Mucosa of descending colon (tissue), 3 donors: ENCODE measurements around the gene SYNPO2L. TPM values are rescaled to one million over a fixed set of nuclear protein-coding genes. Genes with fewer than 3 reads are reported as not detected.

Source experiments
- ATAC-seq: fragments of 200-7000 bp; cut with Tn5 transposase; one replicate; pipeline ENCODE4 v1.9.1; 2020; ENCODE audit warnings: mild to moderate bottlenecking, moderate library complexity
- DNase-seq, 3 donors: peaks; one replicate each; pipeline ENCODE4 v3.0.0-alpha.2; 2020
- H3K36me3 ChIP-seq: fragments of 200-600 bp; one replicate; pipeline ENCODE4 v1.8.0; 2021; ENCODE audit warnings: low read depth, mild to moderate bottlenecking
- H3K4me1 ChIP-seq: fragments of 200-600 bp; one replicate; pipeline ENCODE4 v1.8.0; 2021; ENCODE audit warnings: low read depth, mild to moderate bottlenecking
- H3K4me3 ChIP-seq: fragments of 200-600 bp; one replicate; pipeline ENCODE4 v1.8.0; 2021; ENCODE audit warnings: mild to moderate bottlenecking
- H3K9me3 ChIP-seq: fragments of 200-600 bp; one replicate; pipeline ENCODE4 v1.8.0; 2021; ENCODE audit warnings: mild to moderate bottlenecking
- intact Hi-C, 2 donors: fragments of 100-400 bp; cut with DNase I in 1 of 2; cut with micrococcal nuclease in 1 of 2; formaldehyde crosslinking; loops; one replicate each; pipeline versions ENCODE4 v1.11.0 to v1.11.1; 2022; cut with DNase I, micrococcal nuclease
- total RNA-seq, 3 donors: library from RNA; stranded (reverse); fragmentation: NEBNext Ultra II Directional in 2 of 3; extraction: Animal tissue kit (Norgen Biotek cat#: 25700) in 2 of 3; gene quantifications; one replicate each; pipeline versions ENCODE4 v1.2.1 to v1.2.4, GENCODE V29; 2021 to 2023
- TF ChIP-seq, protein P1 (sequence below): fragments of 200-600 bp; IDR thresholded peaks from one replicate; pipeline ENCODE4 v1.8.0; 2022; ENCODE audit warnings: antibody characterized with exemption, mild to moderate bottlenecking
- donor health status: DM: no; HTN: no; CAD: no; lungs with moderate emphysema.
- donor health status: DM: no; HTN: no; CAD: no.
- donor health status: DM: no; HTN: yes; CAD: no.

SYNPO2L gene
- total RNA-seq, 3 donors from 2014 or later = 0.05 TPM; not detected in 2

- TF ChIP-seq, protein P1, sequence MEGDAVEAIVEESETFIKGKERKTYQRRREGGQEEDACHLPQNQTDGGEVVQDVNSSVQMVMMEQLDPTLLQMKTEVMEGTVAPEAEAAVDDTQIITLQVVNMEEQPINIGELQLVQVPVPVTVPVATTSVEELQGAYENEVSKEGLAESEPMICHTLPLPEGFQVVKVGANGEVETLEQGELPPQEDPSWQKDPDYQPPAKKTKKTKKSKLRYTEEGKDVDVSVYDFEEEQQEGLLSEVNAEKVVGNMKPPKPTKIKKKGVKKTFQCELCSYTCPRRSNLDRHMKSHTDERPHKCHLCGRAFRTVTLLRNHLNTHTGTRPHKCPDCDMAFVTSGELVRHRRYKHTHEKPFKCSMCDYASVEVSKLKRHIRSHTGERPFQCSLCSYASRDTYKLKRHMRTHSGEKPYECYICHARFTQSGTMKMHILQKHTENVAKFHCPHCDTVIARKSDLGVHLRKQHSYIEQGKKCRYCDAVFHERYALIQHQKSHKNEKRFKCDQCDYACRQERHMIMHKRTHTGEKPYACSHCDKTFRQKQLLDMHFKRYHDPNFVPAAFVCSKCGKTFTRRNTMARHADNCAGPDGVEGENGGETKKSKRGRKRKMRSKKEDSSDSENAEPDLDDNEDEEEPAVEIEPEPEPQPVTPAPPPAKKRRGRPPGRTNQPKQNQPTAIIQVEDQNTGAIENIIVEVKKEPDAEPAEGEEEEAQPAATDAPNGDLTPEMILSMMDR = no peak
- ATAC-seq (no peak), DNase-seq (no peak)
- Histone ChIP-seq H3K9me3 (no peaks in the 10 kb centered on the region), H3K4me1 (peaks cover 7% of the 10 kb centered on the region), H3K4me3 (no peak overlapping the region), H3K36me3 (no peaks in the 10 kb centered on the region)
- intact Hi-C loops = loop anchor here (5.0 kb wide), 2 partner anchors 111 to 116 kb away; no protein-coding TSS in a partner anchor
Observed at GRCh38 chr10:73643362-73643761, 12.5 kb downstream of the SYNPO2L start.

DNA sequence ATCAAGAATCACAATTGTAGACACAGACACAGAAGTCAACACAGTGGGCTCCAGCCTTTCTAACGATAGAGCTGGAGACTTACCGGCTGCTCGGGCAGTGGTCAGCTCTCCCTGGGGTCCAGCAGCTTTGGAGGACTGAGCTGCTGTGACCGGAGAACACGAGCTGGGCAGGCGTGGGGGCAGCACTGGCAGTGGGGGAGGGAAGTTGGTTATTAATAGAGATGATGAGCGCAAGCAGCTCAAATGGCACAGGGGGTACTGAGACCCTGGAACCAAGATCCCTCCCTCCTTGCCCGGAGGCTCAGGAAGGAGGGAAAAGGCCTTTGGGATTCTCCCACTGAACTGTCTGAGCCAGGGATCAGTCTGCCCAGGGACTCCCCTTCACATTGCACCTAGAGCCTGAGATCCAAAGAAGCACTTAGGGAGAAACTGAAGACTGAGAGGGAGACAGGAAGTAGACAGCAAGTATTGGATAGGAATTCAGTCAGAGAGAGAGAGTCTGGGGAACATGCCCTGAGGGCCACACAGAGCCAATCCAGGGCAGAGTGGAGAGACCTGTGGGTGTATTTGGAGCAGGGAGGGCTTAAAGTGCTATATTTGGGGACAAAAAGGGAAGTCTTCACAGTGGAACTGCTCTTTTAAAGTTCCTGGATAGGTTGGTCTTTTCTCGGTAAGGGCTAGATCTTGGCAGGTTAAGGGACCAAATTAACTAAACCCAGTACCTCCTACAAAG lies 14.3 kb downstream of the SYNPO2L start, which contains the start of gene MYOZ1:
Gene MYOZ1 (minus strand): TSS at position 147 of the 733 bp plus-strand sequence. CDS start 1,457 bp downstream, outside the sequence.
- no peaks in the 10 kb centered on the region for H3K36me3 ChIP-seq
- DNase-seq (no peak), ATAC-seq (no peak)
- TF ChIP-seq, protein P1 = no peak
- no peaks in the 10 kb centered on the region for H3K9me3 ChIP-seq
- intact Hi-C loops = loop anchor here (5.0 kb wide), 2 partner anchors 109 to 114 kb away; no protein-coding TSS in a partner anchor
- peaks cover 4% of the 10 kb centered on the region for H3K4me1 ChIP-seq
- H3K4me3 ChIP-seq = no peak within 1 kb of the TSS

DNA sequence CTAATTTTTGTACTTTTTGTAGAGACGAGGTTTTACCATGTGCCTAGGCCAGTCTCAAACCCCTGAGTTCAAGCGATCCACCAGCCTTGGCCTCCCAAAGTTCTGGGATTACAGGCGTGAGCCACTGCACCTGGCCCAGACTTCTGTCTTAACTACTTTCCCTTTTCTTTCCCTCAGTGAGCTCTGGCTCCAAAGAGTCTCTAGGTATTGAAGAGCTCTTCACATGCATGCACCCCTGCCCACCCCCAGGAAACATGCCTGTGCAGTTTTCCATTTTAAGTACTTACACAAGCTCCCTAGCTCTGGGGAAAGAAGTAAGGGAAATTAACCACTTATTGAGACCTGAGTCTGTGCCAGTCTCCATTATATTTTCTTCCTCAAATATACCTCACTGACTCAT lies 16.5 kb downstream of the SYNPO2L start:
- Histone ChIP-seq H3K4me3 (no peak overlapping the region), H3K4me1 (peaks cover 3% of the 10 kb centered on the region), H3K9me3 (no peaks in the 10 kb centered on the region), H3K36me3 (no peaks in the 10 kb centered on the region)
- TF ChIP-seq, protein P1 = no peak
- DNase-seq = no peak
- intact Hi-C loops = no loop called here
- no peak for ATAC-seq

GRCh38 chr10:73635781-73636180 lies 20.0 kb downstream of the SYNPO2L start:
- TF ChIP-seq, protein P1 = no peak
- ATAC-seq = no peak
- intact Hi-C loops = no loop called here
- H3K4me1 ChIP-seq = no peaks in the 10 kb centered on the region
- no peaks in the 10 kb centered on the region for H3K36me3 ChIP-seq
- no peak overlapping the region for H3K4me3 ChIP-seq
- no peak for DNase-seq
- H3K9me3 ChIP-seq = no peaks in the 10 kb centered on the region

DNA sequence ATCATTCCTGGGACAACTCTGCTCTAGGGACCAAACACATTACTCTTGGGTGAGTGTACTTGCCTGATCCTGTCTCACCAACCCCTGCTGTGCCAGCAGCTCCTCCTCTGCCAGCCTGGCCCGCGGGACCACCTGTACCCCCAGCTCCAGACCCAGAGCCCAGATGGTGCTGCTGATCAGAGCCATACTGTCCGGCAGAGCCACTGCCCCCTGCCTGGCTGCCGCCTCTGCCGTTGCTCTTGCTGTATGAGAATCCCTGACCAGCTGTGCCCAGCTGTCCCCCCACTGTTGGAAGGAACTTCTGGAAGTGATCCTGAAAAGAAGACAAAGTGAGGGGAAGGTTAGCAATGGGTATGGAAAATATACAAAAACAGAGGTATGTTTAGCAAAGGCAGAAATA lies 21.4 kb downstream of the SYNPO2L start:
- DNase-seq = no peak
- Histone ChIP-seq H3K36me3 (no peaks in the 10 kb centered on the region), H3K4me1 (no peaks in the 10 kb centered on the region), H3K4me3 (no peak overlapping the region), H3K9me3 (no peaks in the 10 kb centered on the region)
- no peak for ATAC-seq
- TF ChIP-seq, protein P1 = no peak
- intact Hi-C loops = no loop called here
